Astrocyte of the cerebellum (primary cell): Measurements from ENCODE around the gene ARHGAP26.
A peak's percentile ranks its signal among the peaks of the same experiment; 100 is the strongest.

Experiments used
- DNase-seq: peaks from one replicate; pipeline ENCODE4 v3.0.0-alpha.2; 2011; ENCODE audit warnings: low read depth
- H3K4me3 ChIP-seq: 2 replicates; pipeline ENCODE4 v1.5.1; 2011; ENCODE audit warnings: mild to moderate bottlenecking, low read depth, low read length, moderate library complexity
- in situ Hi-C: cut with HindIII; loops from 2 replicates; pipeline ENCODE4 v1.10.0; 2017; ENCODE audit warnings: low sequenced_read_pairs
- TF ChIP-seq, protein P1 (sequence below): IDR thresholded peaks from 2 replicates; pipeline ENCODE4 v1.5.1; 2012; ENCODE audit warnings: low read length, low read depth, moderate library complexity, mild to moderate bottlenecking; ENCODE audit errors: missing control alignments

ARHGAP26 gene

DNA sequence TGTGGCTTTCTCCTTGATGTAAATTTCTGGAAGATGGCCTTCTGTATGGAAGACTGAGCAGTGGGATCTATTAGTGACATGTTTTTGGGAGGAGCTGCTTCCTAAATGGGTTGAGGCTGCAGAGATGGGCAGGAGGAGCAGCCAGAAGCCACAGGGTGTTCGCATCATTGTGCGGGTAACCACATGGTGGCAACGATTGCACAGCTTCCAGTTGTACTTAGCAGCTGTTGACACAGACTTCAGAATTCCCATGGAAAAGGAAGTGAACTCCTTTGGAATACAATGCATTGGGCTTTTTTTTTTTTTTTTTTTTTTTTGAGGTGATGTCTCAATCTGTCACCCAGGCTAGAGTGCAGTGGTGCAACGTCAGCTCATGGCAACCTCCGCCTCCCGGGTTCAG lies 336.0 kb downstream of the ARHGAP26 start:
- in situ Hi-C loops: no loop called here
- TF ChIP-seq, protein P1, sequence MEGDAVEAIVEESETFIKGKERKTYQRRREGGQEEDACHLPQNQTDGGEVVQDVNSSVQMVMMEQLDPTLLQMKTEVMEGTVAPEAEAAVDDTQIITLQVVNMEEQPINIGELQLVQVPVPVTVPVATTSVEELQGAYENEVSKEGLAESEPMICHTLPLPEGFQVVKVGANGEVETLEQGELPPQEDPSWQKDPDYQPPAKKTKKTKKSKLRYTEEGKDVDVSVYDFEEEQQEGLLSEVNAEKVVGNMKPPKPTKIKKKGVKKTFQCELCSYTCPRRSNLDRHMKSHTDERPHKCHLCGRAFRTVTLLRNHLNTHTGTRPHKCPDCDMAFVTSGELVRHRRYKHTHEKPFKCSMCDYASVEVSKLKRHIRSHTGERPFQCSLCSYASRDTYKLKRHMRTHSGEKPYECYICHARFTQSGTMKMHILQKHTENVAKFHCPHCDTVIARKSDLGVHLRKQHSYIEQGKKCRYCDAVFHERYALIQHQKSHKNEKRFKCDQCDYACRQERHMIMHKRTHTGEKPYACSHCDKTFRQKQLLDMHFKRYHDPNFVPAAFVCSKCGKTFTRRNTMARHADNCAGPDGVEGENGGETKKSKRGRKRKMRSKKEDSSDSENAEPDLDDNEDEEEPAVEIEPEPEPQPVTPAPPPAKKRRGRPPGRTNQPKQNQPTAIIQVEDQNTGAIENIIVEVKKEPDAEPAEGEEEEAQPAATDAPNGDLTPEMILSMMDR: no peak
- H3K4me3 ChIP-seq: no peak overlapping the region
- peak; percentile 15 for DNase-seq

DNA sequence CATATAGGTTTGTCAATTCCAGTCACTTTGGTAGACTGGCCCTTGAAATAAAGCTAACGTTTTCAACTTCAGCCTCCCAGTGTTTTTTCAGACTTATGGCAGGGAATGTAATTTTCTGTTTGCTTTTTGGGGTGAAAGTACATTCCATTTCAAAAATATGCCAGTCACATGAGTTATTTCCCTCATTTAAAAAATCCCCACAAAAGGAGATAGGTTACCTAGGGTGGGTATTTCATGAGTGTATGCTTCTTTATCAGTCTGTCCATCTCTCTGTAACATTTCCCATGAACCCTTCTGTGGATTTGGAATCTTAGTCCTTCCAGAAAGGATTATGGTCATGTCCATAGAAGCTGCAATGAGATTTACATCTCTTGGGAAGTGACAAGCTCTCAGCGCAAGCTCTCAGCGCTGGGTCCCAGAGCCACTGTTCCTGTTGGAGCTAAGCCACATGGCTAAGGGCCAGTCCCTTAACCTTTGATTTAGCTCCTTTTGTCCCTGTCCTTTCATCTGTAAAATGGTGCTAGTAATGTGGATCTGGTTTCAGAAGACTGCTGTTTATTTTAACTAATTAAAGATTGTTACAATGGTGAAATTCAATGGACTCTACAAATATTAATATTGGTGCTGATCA lies 338.4 kb downstream of the ARHGAP26 start:
- in situ Hi-C loops: no loop called here
- DNase-seq: no peak
- TF ChIP-seq, protein P1: no peak
- no peak overlapping the region for H3K4me3 ChIP-seq

DNA sequence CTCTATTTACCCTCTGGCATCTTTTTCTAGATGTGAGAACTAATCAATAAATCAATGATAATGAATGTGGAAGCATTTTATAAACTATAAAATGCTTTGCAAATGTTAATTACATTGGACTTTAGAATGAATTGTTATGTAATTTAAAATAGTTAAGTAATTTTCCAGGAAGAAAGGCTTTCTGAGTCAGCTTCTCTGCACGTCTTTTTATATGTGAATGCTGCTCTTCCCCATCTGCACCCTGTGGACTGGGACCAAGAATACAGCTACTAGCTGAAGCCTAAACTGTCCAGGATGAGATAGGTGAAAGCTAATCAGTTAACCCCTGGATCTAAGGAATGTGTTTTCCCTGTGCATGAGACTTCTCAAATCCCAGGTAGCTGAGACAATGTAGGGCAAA lies 340.4 kb downstream of the ARHGAP26 start:
- in situ Hi-C loops: no loop called here
- DNase-seq: no peak
- no peak overlapping the region for H3K4me3 ChIP-seq
- TF ChIP-seq, protein P1: no peak

DNA sequence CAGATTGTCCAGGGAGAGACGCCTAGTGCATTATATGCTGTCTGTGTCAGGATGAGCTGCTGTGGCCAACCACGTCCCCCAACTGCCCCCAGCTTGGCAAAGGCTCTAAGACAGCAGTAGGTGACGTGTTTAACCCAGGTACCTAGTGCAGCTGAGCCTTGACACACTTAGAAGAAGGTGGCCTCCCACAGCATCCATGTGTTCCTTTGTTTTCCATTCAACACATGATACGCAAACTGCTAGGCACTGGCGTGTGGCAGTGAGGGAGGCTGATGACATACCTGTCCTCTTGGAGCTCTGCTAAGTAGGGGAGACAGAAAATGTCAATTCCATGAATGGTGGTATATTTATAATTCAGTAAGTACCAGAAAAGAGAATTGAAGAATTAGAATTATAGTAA lies 341.6 kb downstream of the ARHGAP26 start:
- in situ Hi-C loops: no loop called here

DNA sequence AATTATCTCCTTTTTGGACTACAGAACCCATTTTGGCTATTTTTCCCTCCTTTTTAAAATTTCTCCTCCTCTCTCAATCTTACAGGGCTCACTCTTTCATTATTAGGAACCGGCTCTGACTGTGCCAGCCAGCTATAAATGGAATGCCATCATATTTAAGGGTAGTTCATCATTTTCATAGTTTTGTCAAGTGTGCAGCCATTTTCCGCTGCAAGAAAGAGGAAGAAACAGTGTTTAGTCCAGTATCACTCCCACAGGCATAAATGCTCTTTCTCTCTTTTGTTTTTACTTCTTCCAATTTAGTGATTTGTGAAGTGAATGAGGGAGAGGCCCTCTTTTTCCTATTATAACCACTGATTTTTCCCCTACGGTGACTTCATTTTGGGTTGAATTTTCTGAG lies 343.3 kb downstream of the ARHGAP26 start:
- TF ChIP-seq, protein P1: no peak
- in situ Hi-C loops: no loop called here
- H3K4me3 ChIP-seq: no peak overlapping the region
- DNase-seq: no peak

More for the DNA sequence above, 341.6 kb downstream of the ARHGAP26 start:
- H3K4me3 ChIP-seq: no peak overlapping the region
- TF ChIP-seq, protein P1: no peak
- DNase-seq: no peak

DNA sequence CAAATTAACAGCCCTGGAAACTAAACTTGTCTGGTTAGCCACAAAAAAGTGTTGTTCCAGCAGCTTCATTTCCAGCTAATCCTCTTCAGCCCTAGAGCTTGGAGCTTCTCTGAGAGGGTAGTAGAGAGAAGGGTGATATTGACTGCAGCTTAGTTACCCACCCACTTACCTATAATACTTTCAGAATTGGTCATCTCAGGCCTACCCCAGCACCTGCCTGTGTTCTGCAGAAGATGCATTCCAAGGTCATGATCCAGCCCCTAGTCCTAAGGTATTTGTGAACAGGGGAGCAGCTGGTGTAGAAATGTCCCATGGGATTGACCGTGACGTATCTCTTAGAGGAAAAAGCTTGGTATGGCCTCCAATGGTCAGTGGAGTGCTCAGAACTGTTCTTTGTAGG lies 344.3 kb downstream of the ARHGAP26 start:
- in situ Hi-C loops: no loop called here
- H3K4me3 ChIP-seq: no peak overlapping the region
- TF ChIP-seq, protein P1: no peak
- no peak for DNase-seq
